HepG2 (cell line): Measurements from ENCODE around the gene ELL. TPM values are rescaled to one million over a fixed set of nuclear protein-coding genes. Genes with fewer than 3 reads are reported as not detected.

Experiments
- ATAC-seq: fragments of 200-7000 bp; cut with Tn5 transposase; 3 replicates; pipeline ENCODE4 v1.9.1; 2020; ENCODE audit warnings: mild to moderate bottlenecking, moderate library complexity
- BruUV-seq: library from RNA; stranded (reverse); fragments of 400-500 nt; replicated peaks from 2 replicates; lab custom pipeline; 2021; lab: Mats Ljungman, UMichigan
- CTCF ChIA-PET: fragments of 300-600 bp; formaldehyde crosslinking; extraction: SDS; loops from one replicate; lab custom pipeline; 2021; ENCODE audit warnings: low total read pairs, inconsistent platforms, low intra/inter-chr PET ratio; lab: Yijun Ruan, JAX
- POLR2A ChIA-PET: fragments of 350-600 bp; sonication (Branson Sonifier 250); formaldehyde crosslinking; loops from one replicate; lab custom pipeline; 2020; ENCODE audit warnings: antibody characterized with exemption, inconsistent platforms; lab: Yijun Ruan, JAX
- DNase-seq: peaks from one replicate; pipeline ENCODE4 v3.0.0-alpha.2; 2015; ENCODE audit warnings: low spot score
- FAIRE-seq: peaks from 3 replicates; lab custom pipeline; 2011; peaks lifted over from hg19 to GRCh38; lab: Jason Lieb, UNC
- H2AFZ ChIP-seq: one replicate; pipeline ENCODE4 v1.6.1; 2011; ENCODE audit warnings: low read length, inconsistent platforms
- H3K27ac ChIP-seq: fragments of 300-600 bp; 3 replicates; pipeline ENCODE4 v1.8.0; 2011; ENCODE audit warnings: mixed run types, mild to moderate bottlenecking, mixed read lengths, low read length, inconsistent platforms; ENCODE audit not compliant: insufficient read depth; ENCODE audit errors: extremely low read length
- H3K27me3 ChIP-seq, 2 experiments: fragments of 200-600 bp in 1 of 2; 2 replicates in 1 of 2; 3 replicates in 1 of 2; pipeline versions ENCODE4 v1.6.0 to v1.8.0; 2011; ENCODE audit warnings: low read length in 2 of 2, mild to moderate bottlenecking in 2 of 2, moderate library complexity in 2 of 2, inconsistent platforms in 1 of 2; ENCODE audit not compliant: insufficient read depth in 2 of 2, control insufficient read depth in 1 of 2
- H3K36me3 ChIP-seq, 2 experiments: fragments of 200-600 bp in 1 of 2; replicated peaks in 1 of 2; 2 replicates in 1 of 2; 3 replicates in 1 of 2; pipeline versions ENCODE4 v1.5.1 to v1.8.0; 2011; ENCODE audit warnings: low read length in 2 of 2, inconsistent platforms in 1 of 2; ENCODE audit not compliant: insufficient read depth in 2 of 2, control insufficient read depth in 1 of 2
- H3K4me1 ChIP-seq: 2 replicates; pipeline ENCODE4 v1.5.1; 2012; ENCODE audit warnings: low read length, inconsistent platforms; ENCODE audit not compliant: insufficient read depth
- H3K4me2 ChIP-seq: 2 replicates; pipeline ENCODE4 v1.6.0; 2011; ENCODE audit warnings: low read depth, low read length, inconsistent platforms
- H3K4me3 ChIP-seq, 3 experiments: fragments of 200-600 bp in 1 of 3; sonication (generic), shearing (Covaris generic) in 1 of 3; replicated peaks in 1 of 3; 2 replicates each; pipeline ENCODE4 v1.5.1; 2011 to 2016; ENCODE audit warnings: low read length in 3 of 3, inconsistent platforms in 2 of 3, low read depth in 2 of 3, mild to moderate bottlenecking in 2 of 3, control low read depth in 1 of 3, mixed read lengths in 1 of 3; ENCODE audit not compliant: insufficient read depth in 1 of 3
- H3K79me2 ChIP-seq: one replicate; pipeline ENCODE4 v1.6.1; 2011; ENCODE audit warnings: low read length, inconsistent platforms; ENCODE audit not compliant: insufficient read depth
- H3K9ac ChIP-seq: 2 replicates; pipeline ENCODE4 v1.6.0; 2011; ENCODE audit warnings: mild to moderate bottlenecking, low read depth, low read length, inconsistent platforms; ENCODE audit not compliant: insufficient read depth
- H3K9me3 ChIP-seq: 2 replicates; pipeline ENCODE4 v1.5.1; 2012; ENCODE audit warnings: mild to moderate bottlenecking, low read length
- H4K20me1 ChIP-seq: 2 replicates; pipeline ENCODE4 v1.6.0; 2011; ENCODE audit warnings: inconsistent platforms, mild to moderate bottlenecking, low read length, moderate library complexity; ENCODE audit not compliant: insufficient read depth
- KAT7 ChIP-seq: IDR thresholded peaks from 2 replicates; pipeline ENCODE4 v1.6.1; 2018; ENCODE audit warnings: borderline replicate concordance, missing compliant biosample characterization
- NFIB ChIP-seq: sonication (generic); formaldehyde crosslinking; IDR thresholded peaks from 2 replicates; pipeline ENCODE4 v1.9.0; 2021; ENCODE audit warnings: missing genetic modification reagents, mild to moderate bottlenecking, borderline replicate concordance
- NFYB ChIP-seq: sonication (generic); formaldehyde crosslinking; IDR thresholded peaks from 2 replicates; pipeline ENCODE4 v1.4.0; 2020; ENCODE audit warnings: missing genetic modification reagents
- SKIL ChIP-seq: sonication (generic); formaldehyde crosslinking; IDR thresholded peaks from 2 replicates; pipeline ENCODE4 v1.8.0; 2022; ENCODE audit warnings: missing genetic modification reagents, mild to moderate bottlenecking, moderate library complexity, borderline replicate concordance
- TAF15 ChIP-seq: fragments of 200-400 bp; formaldehyde crosslinking; IDR thresholded peaks from one replicate; pipeline ENCODE4 v1.6.1; 2018; ENCODE audit warnings: mild to moderate bottlenecking, low read depth, low read length; ENCODE audit not compliant: poor library complexity, severe bottlenecking
- ZNF136 ChIP-seq: sonication (generic); formaldehyde crosslinking; IDR thresholded peaks from 2 replicates; pipeline ENCODE4 v1.8.1; 2022; ENCODE audit warnings: low read depth, mild to moderate bottlenecking, moderate library complexity, missing genetic modification reagents
- ZNF543 ChIP-seq: sonication (generic); formaldehyde crosslinking; IDR thresholded peaks from 2 replicates; pipeline ENCODE4 v1.4.0; 2020; ENCODE audit warnings: mild to moderate bottlenecking, missing genetic modification reagents
- WGBS: methylation state at CpG from one replicate; pipeline ENCODE4 v1.1.6; 2017; ENCODE audit warnings: low lambda C conversion rate; 5-methylcytosine and 5-hydroxymethylcytosine counted together
- in situ Hi-C: cut with HindIII; loops from 2 replicates; pipeline ENCODE4 v1.10.0; 2017; ENCODE audit warnings: low pct_unique_long_range_greater_than_20kb; ENCODE audit not compliant: extremely low pct_ligation_motif_present
- intact Hi-C: fragments of 100-400 bp; cut with micrococcal nuclease; formaldehyde crosslinking; loops from one replicate; pipeline ENCODE4 v1.10.0; 2022; ENCODE audit not compliant: unreplicated experiment
- polyA plus RNA-seq, 8 experiments: library from polyadenylated mRNA; depleted of rRNA in 3 of 8; stranded (reverse) in 7 of 8; unstranded in 1 of 8; fragments of >200 nt; fragmentation: Illumina TruSeq in 4 of 8; extraction: Trizol in 4 of 8; gene quantifications; 2 replicates each; pipeline versions ENCODE4 v1.2.1 to v1.2.3, GENCODE V29; 2011 to 2016; ENCODE audit warnings: low read depth in 4 of 8, missing spikeins in 1 of 8, mixed read lengths in 1 of 8; ENCODE audit not compliant: insufficient read depth in 1 of 8
- total RNA-seq, 5 experiments: library from RNA; depleted of rRNA; stranded (reverse); fragments of >200 nt; fragmentation: Illumina TruSeq; extraction: Trizol; gene quantifications; 2 replicates each; pipeline ENCODE4 v1.2.3, GENCODE V29; 2016; ENCODE audit warnings: low read depth in 1 of 5
- TF ChIP-seq, protein P1 (sequence below): sonication (generic); formaldehyde crosslinking; IDR thresholded peaks from 2 replicates; pipeline ENCODE4 v1.4.0; 2020; ENCODE audit warnings: missing genetic modification reagents, borderline replicate concordance

The ELL gene
- total and polyA plus RNA-seq, 2 of the 13 experiments (the other 11 are each of a cell fraction or from before 2014, with no cell fraction given): 3.7 to 5.4 TPM

- in situ Hi-C loops (no loop called here), intact Hi-C loops (no loop called here)
- ChIA-PET POLR2A (no interaction called here), CTCF (no interaction called here)
- Histone ChIP-seq H4K20me1 (peaks cover 81% of the 10 kb centered on the region), H3K4me3 (no peak overlapping the region), H3K79me2 (peaks cover 94% of the 10 kb centered on the region), H3K27me3 (no peaks in the 10 kb centered on the region), H3K4me2 (no peak overlapping the region), H3K36me3 (peaks cover 0 to 6% of the 10 kb centered on the region in 2 experiments; a peak in 1 of 5 replicates), H3K9ac (no peak overlapping the region), H3K27ac (no peak overlapping the region), H2AFZ (no peak overlapping the region), H3K9me3 (no peaks in the 10 kb centered on the region), H3K4me1 (peaks cover 55% of the 10 kb centered on the region)
- WGBS: 84% methylated on average over 11 of the region's 11 CpGs
- DNase-seq (no peak), ATAC-seq (no peak), FAIRE-seq (no peak)
- no peak for TF ChIP-seq NFIB (CRISPR knock-in tag)
- no peak for TF ChIP-seq SKIL (CRISPR knock-in tag)
- TF ChIP-seq KAT7 (CRISPR knock-in tag): no peak
- TF ChIP-seq, protein P1, sequence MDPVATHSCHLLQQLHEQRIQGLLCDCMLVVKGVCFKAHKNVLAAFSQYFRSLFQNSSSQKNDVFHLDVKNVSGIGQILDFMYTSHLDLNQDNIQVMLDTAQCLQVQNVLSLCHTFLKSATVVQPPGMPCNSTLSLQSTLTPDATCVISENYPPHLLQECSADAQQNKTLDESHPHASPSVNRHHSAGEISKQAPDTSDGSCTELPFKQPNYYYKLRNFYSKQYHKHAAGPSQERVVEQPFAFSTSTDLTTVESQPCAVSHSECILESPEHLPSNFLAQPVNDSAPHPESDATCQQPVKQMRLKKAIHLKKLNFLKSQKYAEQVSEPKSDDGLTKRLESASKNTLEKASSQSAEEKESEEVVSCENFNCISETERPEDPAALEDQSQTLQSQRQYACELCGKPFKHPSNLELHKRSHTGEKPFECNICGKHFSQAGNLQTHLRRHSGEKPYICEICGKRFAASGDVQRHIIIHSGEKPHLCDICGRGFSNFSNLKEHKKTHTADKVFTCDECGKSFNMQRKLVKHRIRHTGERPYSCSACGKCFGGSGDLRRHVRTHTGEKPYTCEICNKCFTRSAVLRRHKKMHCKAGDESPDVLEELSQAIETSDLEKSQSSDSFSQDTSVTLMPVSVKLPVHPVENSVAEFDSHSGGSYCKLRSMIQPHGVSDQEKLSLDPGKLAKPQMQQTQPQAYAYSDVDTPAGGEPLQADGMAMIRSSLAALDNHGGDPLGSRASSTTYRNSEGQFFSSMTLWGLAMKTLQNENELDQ: no peak
- no peak for TF ChIP-seq ZNF543 (CRISPR knock-in tag)
- TF ChIP-seq TAF15: no peak
- no peak for TF ChIP-seq ZNF136 (CRISPR knock-in tag)
- no peak for TF ChIP-seq NFYB
- BruUV-seq: no TSS peak
These were observed 21.1 kb downstream of the ELL start for GRCh38 chr19:18500799-18501198.
